Epithelial cell of esophagus (primary cell): ENCODE measurements around the gene KDM4C.

Experiments
- DNase-seq: peaks from one replicate; pipeline ENCODE4 v3.0.0; 2010; ENCODE audit warnings: low read depth
- H3K4me3 ChIP-seq: 2 replicates; pipeline ENCODE4 v1.5.1; 2011; ENCODE audit warnings: mild to moderate bottlenecking, low read length, control low read depth
- TF ChIP-seq, protein P1 (sequence below): IDR thresholded peaks from 2 replicates; pipeline ENCODE4 v1.5.1; 2011; ENCODE audit warnings: low read depth, mild to moderate bottlenecking, low read length, control low read depth, inconsistent platforms; ENCODE audit not compliant: insufficient read depth; ENCODE audit errors: missing control alignments

The KDM4C gene

DNA sequence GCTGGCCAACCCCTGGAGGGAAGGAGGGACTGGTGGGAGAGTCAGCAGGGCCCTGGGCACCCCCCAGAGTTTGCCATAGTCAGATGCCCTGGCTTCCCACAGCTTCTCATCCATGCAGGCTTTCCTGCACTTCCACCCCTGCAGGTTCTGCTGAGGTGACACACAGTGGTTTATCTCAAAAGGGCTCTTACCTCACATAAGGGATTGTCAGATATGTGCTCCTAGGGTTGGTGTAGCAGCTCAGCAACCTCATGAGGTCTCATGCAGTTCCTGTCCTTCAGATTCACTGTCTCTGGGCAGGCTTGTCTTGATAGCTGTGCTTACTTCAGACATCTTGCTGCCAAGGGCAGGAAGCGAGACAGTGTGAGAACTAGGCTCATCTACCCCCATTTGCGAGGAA lies 143.4 kb downstream of the KDM4C start:
- TF ChIP-seq, protein P1, sequence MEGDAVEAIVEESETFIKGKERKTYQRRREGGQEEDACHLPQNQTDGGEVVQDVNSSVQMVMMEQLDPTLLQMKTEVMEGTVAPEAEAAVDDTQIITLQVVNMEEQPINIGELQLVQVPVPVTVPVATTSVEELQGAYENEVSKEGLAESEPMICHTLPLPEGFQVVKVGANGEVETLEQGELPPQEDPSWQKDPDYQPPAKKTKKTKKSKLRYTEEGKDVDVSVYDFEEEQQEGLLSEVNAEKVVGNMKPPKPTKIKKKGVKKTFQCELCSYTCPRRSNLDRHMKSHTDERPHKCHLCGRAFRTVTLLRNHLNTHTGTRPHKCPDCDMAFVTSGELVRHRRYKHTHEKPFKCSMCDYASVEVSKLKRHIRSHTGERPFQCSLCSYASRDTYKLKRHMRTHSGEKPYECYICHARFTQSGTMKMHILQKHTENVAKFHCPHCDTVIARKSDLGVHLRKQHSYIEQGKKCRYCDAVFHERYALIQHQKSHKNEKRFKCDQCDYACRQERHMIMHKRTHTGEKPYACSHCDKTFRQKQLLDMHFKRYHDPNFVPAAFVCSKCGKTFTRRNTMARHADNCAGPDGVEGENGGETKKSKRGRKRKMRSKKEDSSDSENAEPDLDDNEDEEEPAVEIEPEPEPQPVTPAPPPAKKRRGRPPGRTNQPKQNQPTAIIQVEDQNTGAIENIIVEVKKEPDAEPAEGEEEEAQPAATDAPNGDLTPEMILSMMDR: no peak
- no peak overlapping the region for H3K4me3 ChIP-seq
- no peak for DNase-seq

DNA sequence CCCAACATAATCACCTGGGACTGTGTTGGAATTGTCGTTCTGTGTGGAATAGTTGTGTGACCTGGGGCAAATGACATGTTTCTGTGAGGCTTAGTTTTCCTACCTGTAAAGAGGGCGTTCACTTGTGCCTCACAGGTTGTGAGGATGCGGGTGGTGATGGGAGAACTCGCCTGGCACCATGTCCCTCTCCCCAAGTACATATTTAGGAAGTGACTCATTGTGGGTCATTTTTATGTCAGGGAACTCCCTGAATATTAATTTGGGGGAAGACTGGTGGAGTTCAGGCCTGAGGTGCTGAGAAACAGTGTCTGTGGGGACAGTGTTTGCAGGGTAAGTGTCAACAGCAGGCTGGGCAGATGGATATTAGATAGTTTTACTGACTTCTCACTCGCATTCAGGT lies 144.7 kb downstream of the KDM4C start:
- TF ChIP-seq, protein P1: no peak
- H3K4me3 ChIP-seq: no peak overlapping the region
- DNase-seq: peak; percentile 46

DNA sequence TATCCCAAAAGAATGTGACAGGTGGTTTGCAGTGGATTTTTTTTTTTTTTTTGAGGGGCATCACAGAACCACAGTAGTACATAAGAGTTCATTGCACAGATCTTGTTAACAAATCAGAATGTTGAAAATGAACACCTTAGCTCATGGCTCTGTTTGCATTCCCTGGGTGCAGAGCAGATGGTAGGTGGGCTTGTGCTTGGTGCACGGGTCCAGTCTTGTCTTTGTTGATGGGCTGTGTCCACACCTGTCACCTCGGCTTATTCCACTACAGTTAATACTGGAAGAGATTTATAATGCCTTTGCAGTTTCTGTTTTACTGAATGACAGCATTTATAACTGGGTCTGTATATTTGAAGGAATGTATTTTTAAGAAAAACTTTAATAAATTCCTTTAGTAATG lies 146.6 kb downstream of the KDM4C start:
- no peak for DNase-seq
- no peak overlapping the region for H3K4me3 ChIP-seq
- TF ChIP-seq, protein P1: no peak

DNA sequence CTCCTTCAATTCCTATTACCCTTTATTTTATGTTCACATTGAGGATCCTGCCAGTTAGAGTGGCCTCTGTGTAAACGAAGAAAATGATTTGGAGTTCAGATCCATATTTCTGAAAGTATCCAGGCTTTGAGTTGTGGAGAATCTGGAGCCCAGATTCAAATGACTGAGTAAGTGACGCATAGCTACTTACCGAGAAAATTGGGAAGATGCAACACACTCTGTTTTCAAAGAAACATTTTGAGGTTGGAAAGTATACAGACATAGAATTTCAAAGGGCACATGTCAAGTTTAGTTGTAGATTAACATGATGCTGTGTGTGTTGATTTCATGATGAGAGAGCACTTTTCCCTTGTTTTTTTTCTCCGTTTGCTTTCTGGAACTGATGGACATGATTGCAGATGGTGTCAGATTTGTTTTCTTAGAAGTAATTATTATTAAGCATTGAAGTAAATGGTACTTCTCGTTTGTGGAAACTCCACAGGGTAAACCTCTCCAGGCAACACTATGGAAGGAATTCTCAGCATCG lies 148.1 kb downstream of the KDM4C start:
- no peak overlapping the region for H3K4me3 ChIP-seq
- TF ChIP-seq, protein P1: no peak
- no peak for DNase-seq

DNA sequence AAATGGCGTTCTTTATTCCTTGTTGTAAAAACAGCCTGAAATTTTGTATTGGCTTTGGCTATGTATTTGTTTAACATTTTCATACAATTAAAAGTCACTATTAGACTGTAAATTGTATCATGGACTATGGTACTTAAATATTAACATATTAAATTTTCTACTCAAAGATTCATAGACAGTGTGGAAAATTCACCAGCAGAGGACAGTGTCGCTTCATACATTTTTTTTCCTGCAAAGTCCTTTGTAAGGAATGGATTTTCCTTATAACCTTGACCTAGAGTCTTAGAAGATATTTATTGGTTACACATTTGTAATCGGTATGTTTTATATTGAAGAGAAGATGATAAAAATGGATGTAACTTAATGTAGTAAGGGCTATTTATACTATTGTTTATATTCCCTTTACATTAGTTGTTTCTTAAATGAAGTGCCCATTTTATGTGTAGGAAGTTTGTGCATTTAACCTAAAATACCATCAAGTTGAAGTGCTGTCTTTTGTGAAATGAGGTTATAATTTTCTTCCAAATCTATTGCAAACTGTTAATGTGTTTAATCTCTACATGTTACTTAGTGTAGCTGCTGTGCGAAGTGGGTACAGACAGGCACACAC lies 150.1 kb downstream of the KDM4C start:
- TF ChIP-seq, protein P1: peak; percentile 57
- H3K4me3 ChIP-seq: no peak overlapping the region
- peak; percentile 30 for DNase-seq

DNA sequence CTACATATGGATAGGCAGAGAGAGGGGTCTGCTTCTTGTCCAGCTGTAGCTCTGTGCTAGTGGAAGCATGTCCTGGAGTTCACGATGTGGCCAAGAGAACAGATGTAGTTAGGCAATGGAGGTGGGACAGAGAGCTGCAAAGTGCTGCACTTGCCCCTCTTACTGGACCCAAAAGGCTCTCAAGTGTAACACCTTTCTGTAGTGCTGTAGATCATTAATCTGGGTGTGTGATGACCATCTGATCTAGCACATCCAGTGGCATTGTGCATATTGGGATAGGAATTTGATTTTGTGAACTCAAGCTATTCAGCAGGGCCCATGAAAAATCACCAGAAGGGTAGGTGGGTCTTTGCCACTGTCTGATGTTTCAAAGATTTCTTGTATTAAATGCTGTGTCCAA lies 151.4 kb downstream of the KDM4C start:
- no peak for DNase-seq
- no peak overlapping the region for H3K4me3 ChIP-seq
- TF ChIP-seq, protein P1: no peak

DNA sequence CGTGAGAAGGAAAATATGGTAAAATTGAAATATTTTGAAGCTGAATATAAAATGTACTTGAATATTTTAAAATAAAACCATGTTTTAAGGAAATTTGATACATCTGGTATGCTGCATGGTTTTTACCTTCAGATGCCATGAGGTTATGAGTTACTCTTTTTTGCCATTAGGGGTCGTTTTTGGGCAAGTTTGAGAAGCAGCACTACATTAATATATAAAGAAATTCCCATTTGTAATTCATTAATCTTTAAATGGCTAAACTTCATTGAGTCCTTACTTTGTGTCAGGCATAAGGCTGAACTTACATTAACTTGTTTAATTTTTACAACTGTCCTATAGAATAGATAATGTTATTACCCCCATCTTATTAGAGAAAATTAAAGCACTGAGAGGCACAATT lies 152.3 kb downstream of the KDM4C start:
- TF ChIP-seq, protein P1: peak; percentile 33
- DNase-seq: no peak
- H3K4me3 ChIP-seq: no peak overlapping the region
